ENCODE data around the gene SIMC1. TPM values are rescaled to one million over a fixed set of nuclear protein-coding genes. Genes with fewer than 3 reads are reported as not detected.

Gene SIMC1
- total and polyA plus RNA-seq, 7 donors = 6.8 to 26.0 (median 8.2) TPM

- Histone ChIP-seq H3K4me1 (peaks cover 0 to 21% (median 15%) of the 10 kb centered on the region in 4 donors), H3K36me3 (peaks cover 5 to 46% (median 22%) of the 10 kb centered on the region in 4 donors), H3K9me3 (no peaks in the 10 kb centered on the region), H3K27me3 (no peaks in the 10 kb centered on the region), H3K27ac (peak overlapping the region; percentile 16 to 83 (median 74)), H3K4me3 (no peak overlapping the region)
- intact Hi-C loops (cut with DNase I) = loop anchor here (10.0 kb wide), 2 partner anchors 153 to 263 kb away; partner anchors contain the start of genes RNF44 and TSPAN17
- DNase-seq = peak; percentile 82
- WGBS, 2 donors = 88 to 94% methylated on average over 3 of the region's 3 CpGs
- TF ChIP-seq POLR2AphosphoS5 (IDR thresholded peaks at IDR 0.05) (peak in 2 of 4 donors; percentile 33 to 59), EP300 (IDR thresholded peaks at IDR 0.05) (no peak)
These were observed 143.2 kb downstream of the SIMC1 start for GRCh38 chr5:176381423-176381822.

GRCh38 chr5:176381979-176382378 is 143.8 kb downstream of the SIMC1 start:
- intact Hi-C loops (cut with DNase I) = loop anchor here (10.0 kb wide), 2 partner anchors 153 to 263 kb away; partner anchors contain the start of genes RNF44 and TSPAN17
- H3K9me3 ChIP-seq = no peaks in the 10 kb centered on the region
- no peaks in the 10 kb centered on the region for H3K27me3 ChIP-seq
- peaks cover 0 to 26% (median 18%) of the 10 kb centered on the region in 4 donors for H3K4me1 ChIP-seq
- WGBS, 2 donors = 96% methylated on average over 3 of the region's 3 CpGs
- TF ChIP-seq POLR2AphosphoS5 (IDR thresholded peaks at IDR 0.05) = no peak
- no peak for TF ChIP-seq POLR2A (IDR thresholded peaks at IDR 0.05)
- TF ChIP-seq EP300 (IDR thresholded peaks at IDR 0.05) = no peak
- no peak overlapping the region for H3K4me3 ChIP-seq
- H3K27ac ChIP-seq = peak overlapping the region; percentile 16 to 83 (median 74)
- DNase-seq = peak; percentile 46
- H3K36me3 ChIP-seq = peaks cover 5 to 49% (median 22%) of the 10 kb centered on the region in 4 donors

- H3K4me3 ChIP-seq = no peak overlapping the region
- 74 to 95% methylated on average over 3 of the region's 3 CpGs for WGBS, 2 donors
- peak; percentile 38 for DNase-seq
These were observed 144.5 kb downstream of the SIMC1 start for GRCh38 chr5:176382721-176383120.

GRCh38 chr5:176383248-176383905 is 145.2 kb downstream of the SIMC1 start:
- no peak overlapping the region for H3K4me3 ChIP-seq
- H3K36me3 ChIP-seq = peaks cover 5 to 49% (median 22%) of the 10 kb centered on the region in 4 donors
- intact Hi-C loops (cut with DNase I) = loop anchor here (10.0 kb wide), 2 partner anchors 151 to 261 kb away; partner anchors contain the start of genes RNF44 and TSPAN17
- no peaks in the 10 kb centered on the region for H3K9me3 ChIP-seq
- no peak for DNase-seq
- no peaks in the 10 kb centered on the region for H3K27me3 ChIP-seq
- peaks cover 0 to 37% (median 30%) of the 10 kb centered on the region in 4 donors for H3K4me1 ChIP-seq
- H3K27ac ChIP-seq = no peak overlapping the region
- TF ChIP-seq POLR2A (IDR thresholded peaks at IDR 0.05) = no peak
- TF ChIP-seq POLR2AphosphoS5 (IDR thresholded peaks at IDR 0.05) = no peak
- TF ChIP-seq EP300 (IDR thresholded peaks at IDR 0.05) = no peak
- TF ChIP-seq CTCF (IDR thresholded peaks at IDR 0.05) = no peak
- WGBS, 2 donors = 87 to 94% methylated on average over 15 of the region's 15 CpGs

More at GRCh38 chr5:176382721-176383120, 144.5 kb downstream of the SIMC1 start:
- intact Hi-C loops (cut with DNase I) = loop anchor here (10.0 kb wide), 2 partner anchors 152 to 262 kb away; partner anchors contain the start of genes RNF44 and TSPAN17
- Histone ChIP-seq H3K36me3 (peaks cover 5 to 49% (median 22%) of the 10 kb centered on the region in 4 donors), H3K27me3 (no peaks in the 10 kb centered on the region), H3K27ac (peak overlapping the region in 3 of 4 donors; percentile 72 to 83 (median 75)), H3K4me1 (peaks cover 0 to 33% (median 25%) of the 10 kb centered on the region in 4 donors), H3K9me3 (no peaks in the 10 kb centered on the region)
- TF ChIP-seq CTCF (IDR thresholded peaks at IDR 0.05) = no peak
- TF ChIP-seq POLR2A (IDR thresholded peaks at IDR 0.05) = no peak
- TF ChIP-seq EP300 (IDR thresholded peaks at IDR 0.05) = no peak

GRCh38 chr5:176383961-176384360 is 145.7 kb downstream of the SIMC1 start:
- Histone ChIP-seq H3K27me3 (no peaks in the 10 kb centered on the region), H3K36me3 (peaks cover 5 to 49% (median 22%) of the 10 kb centered on the region in 4 donors), H3K9me3 (no peaks in the 10 kb centered on the region), H3K4me1 (peaks cover 0 to 37% (median 30%) of the 10 kb centered on the region in 4 donors), H3K27ac (no peak overlapping the region), H3K4me3 (no peak overlapping the region)
- DNase-seq = no peak
- intact Hi-C loops (cut with DNase I) = loop anchor here (2.0 to 10.0 kb wide), 3 partner anchors 17 to 261 kb away; partner anchors contain the start of genes RNF44 and TSPAN17
- TF ChIP-seq POLR2AphosphoS5 (IDR thresholded peaks at IDR 0.05) (no peak), EP300 (IDR thresholded peaks at IDR 0.05) (no peak), CTCF (IDR thresholded peaks at IDR 0.05) (no peak), POLR2A (IDR thresholded peaks at IDR 0.05) (no peak)
- 86 to 88% methylated on average over 9 of the region's 9 CpGs for WGBS, 2 donors
